NCI-H128 (cell line): ENCODE results near the gene FDX2.
"Not testable (repeated sequence)": the region's sequence is repeated elsewhere in the genome, so short reads cannot be mapped to it uniquely, and the experiment has no call there.

Experiments used
- DNase-seq: peaks from one replicate; lab custom pipeline; 2025; ENCODE audit not compliant: unreplicated experiment; lab: John Stamatoyannopoulos, UW

FDX2 gene

DNA sequence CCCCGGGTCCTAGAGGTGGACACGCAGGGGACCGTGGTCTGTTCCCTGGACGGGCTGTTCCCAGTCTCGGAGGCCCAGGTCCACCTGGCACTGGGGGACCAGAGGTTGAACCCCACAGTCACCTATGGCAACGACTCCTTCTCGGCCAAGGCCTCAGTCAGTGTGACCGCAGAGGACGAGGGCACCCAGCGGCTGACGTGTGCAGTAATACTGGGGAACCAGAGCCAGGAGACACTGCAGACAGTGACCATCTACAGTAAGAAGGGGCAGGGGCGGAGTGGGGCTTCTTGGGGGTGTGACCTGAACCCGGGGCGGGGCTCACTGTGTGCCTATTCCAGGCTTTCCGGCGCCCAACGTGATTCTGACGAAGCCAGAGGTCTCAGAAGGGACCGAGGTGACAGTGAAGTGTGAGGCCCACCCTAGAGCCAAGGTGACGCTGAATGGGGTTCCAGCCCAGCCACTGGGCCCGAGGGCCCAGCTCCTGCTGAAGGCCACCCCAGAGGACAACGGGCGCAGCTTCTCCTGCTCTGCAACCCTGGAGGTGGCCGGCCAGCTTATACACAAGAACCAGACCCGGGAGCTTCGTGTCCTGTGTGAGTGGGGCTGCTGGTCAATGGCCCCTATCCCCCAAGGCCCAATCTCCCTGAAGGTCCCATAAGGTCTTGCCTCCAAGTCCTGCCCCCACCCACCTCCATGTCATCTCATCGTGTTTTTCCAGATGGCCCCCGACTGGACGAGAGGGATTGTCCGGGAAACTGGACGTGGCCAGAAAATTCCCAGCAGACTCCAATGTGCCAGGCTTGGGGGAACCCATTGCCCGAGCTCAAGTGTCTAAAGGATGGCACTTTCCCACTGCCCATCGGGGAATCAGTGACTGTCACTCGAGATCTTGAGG, 31.5 kb downstream of the FDX2 start:
- DNase-seq = no peak

DNA sequence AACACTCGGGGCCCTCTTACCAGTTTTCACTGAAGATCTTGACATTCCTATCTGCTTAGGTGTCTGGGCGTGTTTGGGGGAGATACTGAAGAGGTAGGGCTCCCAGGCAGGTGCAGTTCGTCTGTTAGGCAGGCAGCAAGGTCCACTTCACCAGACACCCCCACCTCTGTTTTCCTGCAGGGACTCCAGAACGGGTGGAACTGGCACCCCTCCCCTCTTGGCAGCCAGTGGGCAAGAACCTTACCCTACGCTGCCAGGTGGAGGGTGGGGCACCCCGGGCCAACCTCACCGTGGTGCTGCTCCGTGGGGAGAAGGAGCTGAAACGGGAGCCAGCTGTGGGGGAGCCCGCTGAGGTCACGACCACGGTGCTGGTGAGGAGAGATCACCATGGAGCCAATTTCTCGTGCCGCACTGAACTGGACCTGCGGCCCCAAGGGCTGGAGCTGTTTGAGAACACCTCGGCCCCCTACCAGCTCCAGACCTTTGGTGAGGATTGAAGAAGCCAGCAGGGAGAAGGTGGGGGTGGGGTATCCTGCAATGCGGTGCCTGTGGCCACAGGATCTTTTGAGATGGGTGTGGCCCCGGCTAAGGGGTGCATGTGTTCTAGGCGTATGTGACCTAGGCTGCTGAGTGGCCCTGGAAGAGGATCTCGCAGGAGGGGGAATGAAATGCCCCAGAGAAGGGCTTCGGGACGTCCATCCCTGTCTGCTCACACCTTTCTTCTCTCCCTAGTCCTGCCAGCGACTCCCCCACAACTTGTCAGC, 32.3 kb downstream of the FDX2 start:
- DNase-seq = no peak

DNA sequence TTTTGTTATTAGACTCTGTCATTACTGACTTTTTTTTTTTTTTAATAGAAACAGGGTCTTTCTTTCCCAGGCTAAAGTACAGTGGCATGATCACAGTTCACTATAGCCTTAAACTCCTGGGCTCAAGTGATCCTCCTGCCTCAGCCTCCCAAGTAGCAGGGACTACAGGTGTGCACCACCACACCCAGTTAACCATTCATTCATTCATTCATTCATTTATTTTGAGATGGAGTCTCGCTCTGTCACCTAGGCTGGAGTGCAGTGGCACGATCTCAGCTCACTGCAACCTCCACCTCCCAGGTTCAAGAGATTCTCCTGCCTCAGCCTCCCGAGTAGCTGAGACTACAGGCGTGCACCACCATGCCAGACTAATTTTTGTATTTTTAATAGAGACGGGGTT, 33.8 kb downstream of the FDX2 start:
- DNase-seq = not testable (repeated sequence)

DNA sequence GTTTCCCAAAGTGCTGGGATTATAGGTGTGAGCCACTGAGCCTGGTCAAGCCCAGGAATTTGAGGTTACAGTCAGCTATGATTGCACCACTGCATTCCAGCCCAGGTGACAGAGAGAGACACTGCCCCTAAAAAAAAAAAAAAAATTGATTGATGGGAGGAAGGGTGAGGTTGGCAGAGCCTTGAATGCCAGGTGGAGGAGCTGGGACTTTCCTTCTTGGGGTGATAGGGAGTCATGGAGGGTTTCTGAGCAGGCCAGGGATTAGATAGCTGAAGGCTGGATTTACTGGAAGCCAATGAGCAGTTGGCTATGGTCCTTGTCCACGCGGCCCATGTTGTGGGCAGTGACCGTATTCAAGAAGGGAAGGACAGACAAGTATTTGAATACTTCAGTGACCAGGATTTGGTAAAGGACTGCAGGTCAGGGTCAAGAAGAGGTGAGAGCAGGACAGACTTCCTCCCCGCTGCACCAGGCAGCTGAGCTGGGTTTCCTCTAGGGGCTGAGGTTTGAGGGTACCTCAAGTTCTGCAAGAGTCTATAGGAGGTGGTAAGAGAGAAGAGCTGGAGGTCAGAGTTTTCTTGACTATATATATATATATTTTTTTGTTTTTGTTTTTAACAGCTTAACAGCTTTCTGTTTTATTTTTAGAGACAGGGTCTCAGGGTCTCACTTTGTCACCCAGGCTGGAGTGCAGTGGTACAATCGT, 35.9 kb downstream of the FDX2 start:
- no peak for DNase-seq

DNA sequence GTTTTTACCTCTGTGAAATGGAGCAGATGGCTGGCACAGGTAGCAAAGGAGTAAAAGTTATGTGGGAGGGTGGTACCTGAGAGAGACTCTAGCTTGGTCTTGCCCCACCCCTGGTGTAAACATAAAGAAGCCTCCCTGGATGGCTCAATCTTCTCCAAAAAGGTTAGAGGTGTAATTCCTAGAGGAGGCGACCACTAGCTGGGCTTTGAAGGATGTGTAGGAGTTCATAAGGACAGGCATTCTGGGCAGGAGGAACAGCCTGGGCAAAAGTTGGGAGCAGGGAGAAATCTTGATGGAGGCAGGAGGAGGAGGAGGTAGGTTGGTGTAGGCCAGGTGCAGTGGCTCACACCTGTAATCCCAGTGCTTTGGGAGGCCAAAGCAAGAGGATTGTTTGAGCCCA, 36.9 kb downstream of the FDX2 start:
- no peak for DNase-seq

DNA sequence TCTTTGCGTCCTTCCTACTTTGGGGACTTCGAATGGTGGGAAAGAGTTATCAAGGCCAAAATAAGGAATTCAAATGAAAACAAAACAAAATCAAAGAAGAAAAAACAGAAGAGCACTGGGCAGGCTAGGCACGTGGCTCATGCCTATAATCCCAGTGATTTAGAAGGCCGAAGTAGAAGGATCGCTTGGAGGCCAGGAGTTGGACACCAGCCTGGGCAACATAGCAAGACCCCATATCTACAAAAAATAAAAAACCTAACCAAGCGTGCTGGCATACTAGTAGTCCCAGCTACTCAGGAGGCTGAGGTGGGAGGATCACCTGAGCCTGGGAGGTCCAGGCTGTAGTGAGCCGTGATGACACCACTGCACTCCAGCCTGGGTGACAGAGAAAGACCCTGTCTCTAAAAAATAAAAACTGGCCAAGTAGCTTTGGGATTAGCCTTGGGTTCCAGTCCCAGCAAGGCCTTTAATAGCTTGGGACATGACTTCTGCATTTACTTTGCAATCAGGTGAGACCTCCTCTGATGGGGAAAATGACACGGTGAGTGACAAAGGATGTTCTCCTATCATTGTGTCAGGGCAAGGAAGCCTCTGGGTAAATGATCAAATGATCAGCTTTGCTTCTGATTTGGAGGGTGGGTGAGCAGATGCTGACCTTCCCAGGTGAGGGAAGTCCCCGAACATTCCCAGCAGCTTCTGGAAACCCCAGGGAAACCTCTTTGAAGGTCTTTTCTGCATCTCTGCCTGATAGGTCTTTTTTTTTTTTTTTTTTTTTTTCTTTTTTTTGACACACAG, 37.8 kb downstream of the FDX2 start:
- DNase-seq = no peak

DNA sequence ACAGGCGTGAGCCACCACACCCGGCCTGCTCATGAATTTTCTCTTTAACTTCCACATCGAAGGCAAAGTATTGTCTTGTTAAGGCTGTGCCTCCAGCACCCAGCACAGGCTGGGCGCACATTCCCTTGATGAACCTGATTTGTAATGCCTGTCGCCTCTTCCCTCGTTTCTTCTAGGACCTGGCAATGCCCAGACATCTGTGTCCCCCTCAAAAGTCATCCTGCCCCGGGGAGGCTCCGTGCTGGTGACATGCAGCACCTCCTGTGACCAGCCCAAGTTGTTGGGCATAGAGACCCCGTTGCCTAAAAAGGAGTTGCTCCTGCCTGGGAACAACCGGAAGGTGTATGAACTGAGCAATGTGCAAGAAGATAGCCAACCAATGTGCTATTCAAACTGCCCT, 41.2 kb downstream of the FDX2 start:
- DNase-seq = no peak

DNA sequence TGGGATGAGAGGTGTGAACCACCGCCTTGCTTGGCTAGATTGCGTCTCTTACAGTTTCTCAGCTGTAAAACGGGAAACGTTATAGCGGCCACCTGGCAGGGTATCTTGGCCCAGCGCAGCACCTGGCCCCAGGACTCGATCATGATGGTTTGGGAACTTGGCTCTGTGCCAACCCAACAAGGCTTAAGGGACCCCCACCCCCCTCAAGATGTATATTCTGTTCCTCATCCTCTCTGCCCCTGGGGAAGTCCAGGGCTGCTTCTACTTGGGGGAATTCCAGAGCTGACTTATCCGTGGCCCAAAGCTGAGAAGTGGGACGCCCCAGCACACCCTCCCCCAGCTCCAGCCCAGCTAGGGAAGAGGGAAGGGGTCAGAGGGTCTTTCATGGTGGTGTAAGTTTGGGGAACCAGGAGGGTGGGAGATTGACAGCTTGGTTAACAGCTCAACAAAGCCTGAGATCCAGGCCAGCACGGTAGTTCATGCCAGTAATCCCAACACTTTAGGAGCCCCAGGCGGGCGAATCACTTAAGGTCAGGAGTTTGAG, 44.2 kb downstream of the FDX2 start:
- DNase-seq = no peak

DNA sequence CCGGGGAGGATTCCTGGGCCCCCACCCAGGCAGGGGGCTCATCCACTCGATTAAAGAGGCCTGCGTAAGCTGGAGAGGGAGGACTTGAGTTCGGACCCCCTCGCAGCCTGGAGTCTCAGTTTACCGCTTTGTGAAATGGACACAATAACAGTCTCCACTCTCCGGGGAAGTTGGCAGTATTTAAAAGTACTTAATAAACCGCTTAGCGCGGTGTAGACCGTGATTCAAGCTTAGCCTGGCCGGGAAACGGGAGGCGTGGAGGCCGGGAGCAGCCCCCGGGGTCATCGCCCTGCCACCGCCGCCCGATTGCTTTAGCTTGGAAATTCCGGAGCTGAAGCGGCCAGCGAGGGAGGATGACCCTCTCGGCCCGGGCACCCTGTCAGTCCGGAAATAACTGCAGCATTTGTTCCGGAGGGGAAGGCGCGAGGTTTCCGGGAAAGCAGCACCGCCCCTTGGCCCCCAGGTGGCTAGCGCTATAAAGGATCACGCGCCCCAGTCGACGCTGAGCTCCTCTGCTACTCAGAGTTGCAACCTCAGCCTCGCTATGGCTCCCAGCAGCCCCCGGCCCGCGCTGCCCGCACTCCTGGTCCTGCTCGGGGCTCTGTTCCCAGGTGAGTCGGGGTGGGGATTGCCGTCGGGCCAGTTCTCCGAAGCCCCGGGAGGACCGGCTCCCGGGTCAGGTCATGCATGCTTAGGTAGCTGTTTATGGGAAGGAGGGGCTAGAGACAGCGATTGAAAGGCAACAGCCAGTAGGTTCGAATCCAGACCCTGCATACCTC, 45.0 kb downstream of the FDX2 start, which contains the start of gene ICAM1:
TSS of gene ICAM1 (plus strand) at position 505 of the 779 bp plus-strand sequence. CDS start at position 545, 40 bp downstream.
- DNase-seq = no peak

DNA sequence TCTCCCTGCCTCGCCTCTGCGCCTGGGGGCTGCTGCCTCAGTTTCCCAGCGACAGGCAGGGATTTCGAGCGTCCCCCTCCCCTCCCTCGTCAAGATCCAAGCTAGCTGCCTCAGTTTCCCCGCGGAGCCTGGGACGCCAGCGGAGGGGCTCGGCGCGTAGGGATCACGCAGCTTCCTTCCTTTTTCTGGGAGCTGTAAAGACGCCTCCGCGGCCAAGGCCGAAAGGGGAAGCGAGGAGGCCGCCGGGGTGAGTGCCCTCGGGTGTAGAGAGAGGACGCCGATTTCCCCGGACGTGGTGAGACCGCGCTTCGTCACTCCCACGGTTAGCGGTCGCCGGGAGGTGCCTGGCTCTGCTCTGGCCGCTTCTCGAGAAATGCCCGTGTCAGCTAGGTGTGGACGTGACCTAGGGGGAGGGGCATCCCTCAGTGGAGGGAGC, 45.6 kb downstream of the FDX2 start:
- no peak for DNase-seq

DNA sequence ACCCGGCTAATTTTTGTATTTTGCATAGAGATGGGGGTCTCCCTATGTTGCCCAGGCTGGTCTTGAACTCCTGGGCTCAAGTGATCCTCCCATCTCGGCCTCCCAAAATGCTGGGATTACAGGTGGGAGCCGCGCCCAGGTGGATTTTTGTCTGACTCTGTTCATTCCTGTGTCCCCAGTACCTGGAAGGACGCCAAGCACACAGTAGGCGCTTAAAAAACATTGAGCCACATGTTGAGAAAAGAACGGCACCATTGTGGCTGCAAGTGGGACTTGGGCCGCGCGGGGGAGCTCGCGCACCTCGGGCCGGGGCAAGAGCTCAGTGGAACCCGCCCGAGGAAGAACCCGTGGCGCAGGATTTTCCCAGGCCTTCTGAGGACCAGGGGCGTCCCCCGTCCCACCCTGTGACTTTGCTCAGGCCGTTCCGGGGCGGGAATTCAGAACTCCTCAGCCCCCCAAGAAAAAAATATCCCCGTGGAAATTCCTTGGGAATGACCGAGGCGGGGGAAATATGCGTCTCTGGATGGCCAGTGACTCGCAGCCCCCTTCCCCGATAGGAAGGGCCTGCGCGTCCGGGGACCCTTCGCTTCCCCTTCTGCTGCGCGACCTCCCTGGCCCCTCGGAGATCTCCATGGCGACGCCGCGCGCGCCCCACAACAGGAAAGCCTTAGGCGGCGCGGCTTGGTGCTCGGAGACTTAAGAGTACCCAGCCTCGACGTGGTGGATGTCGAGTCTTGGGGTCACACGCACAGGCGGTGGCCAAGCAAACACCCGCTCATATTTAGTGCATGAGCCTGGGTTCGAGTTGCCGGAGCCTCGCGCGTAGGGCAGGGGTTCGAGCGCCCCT, 46.3 kb downstream of the FDX2 start:
- DNase-seq = peak; percentile 51

DNA sequence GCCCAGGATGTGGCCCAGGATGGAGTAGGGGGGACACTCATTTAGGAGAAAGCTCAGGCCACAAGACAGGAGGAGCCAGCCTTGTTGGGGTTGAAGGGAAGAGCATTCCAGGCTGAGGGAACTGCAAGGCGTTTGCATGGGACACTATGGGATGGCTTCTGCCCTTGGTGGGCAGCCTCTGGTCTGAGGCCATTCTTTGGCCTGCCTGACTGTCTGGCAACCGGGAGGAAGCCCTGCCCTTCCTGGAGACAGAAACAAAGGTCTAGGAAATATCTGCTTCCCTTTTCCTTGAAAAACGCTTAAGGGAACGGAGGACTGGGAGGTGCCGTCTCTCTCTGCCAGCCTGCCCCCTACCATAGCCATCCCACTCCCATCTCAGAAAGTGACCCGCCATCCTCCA, 47.7 kb downstream of the FDX2 start:
- no peak for DNase-seq

DNA sequence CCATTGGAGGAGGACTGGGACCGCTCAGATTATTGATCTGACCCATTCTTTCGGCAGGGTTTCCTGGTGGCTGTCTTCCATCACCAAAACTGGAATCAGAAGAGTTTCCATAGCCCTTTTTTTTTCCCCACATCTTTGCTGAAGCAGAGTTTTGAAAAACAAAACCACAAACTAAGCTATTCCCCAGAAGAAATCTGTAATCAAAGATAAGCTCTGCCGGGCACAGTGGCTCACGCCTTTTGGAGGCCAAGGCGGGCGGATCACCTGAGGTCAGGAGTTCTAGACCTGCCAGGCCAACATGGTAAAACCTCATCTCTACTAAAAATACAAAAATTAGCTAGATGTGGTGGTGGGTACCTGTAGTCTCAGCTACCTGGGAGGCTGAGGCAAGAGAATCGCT, 49.1 kb downstream of the FDX2 start:
- DNase-seq = no peak

DNA sequence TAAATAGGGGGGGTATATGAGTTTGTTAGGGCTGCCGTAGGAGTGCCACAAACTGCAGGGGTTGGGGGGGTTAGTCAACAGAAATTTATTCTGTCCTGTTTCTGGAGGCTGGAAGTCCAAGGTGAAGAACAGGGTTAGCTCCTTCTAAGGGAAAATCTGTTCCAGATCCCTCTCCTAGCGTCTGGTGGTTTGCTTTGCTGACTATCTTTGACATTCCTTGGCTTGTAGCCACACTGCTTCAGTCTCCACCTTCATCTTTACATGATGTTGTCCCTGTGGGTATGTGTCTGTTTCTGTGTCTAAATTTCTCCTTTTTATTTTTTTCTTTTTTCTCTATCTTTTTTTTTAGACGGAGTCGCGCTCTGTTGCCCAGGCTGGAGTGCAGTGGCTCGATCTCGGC, 53.0 kb downstream of the FDX2 start:
- DNase-seq = no peak

DNA sequence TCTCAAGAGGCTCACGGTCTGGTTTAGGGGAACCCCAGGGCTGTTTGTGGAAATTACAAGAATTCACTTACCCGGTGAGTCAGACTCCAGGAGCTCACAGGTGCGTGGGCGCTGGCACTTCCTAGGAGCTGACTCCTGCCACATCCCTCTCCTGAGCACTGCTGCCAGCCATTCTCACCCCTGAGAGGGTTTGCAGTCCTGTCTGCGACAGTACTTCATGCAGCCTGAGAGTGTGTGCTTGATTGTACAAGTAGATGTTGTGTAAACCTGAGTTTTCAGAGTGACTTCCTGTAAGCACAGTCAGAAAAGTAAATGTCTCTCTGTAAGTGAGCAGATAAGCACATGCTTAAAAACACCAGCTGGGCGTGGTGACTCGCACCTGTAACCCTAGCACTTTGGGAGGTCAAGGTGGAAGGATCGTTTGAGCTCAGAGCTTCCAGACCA, 55.7 kb downstream of the FDX2 start:
- DNase-seq = no peak
